HUES48 (cell line): ENCODE results near the gene NOP53.
"Not testable (repeated sequence)": the region's sequence is repeated elsewhere in the genome, so short reads cannot be mapped to it uniquely, and the experiment has no call there.

Experiments used
- H3K27ac ChIP-seq: one replicate; pipeline ENCODE4 v1.7.0; 2013; ENCODE audit warnings: low read depth, low read length, inconsistent platforms
- H3K27me3 ChIP-seq: 2 replicates; pipeline ENCODE4 v1.6.1; 2013; ENCODE audit warnings: mild to moderate bottlenecking, low read length; ENCODE audit not compliant: control insufficient read depth, insufficient read depth
- H3K36me3 ChIP-seq: 2 replicates; pipeline ENCODE4 v1.6.1; 2013; ENCODE audit warnings: low read length; ENCODE audit not compliant: control insufficient read depth, insufficient read depth
- H3K4me1 ChIP-seq: 2 replicates; pipeline ENCODE4 v1.6.1; 2013; ENCODE audit warnings: mild to moderate bottlenecking, low read length; ENCODE audit not compliant: control insufficient read depth, insufficient read depth
- H3K4me3 ChIP-seq: 2 replicates; pipeline ENCODE4 v1.5.1; 2013; ENCODE audit warnings: mild to moderate bottlenecking, low read depth, low read length
- H3K9ac ChIP-seq: 2 replicates; pipeline ENCODE4 v1.6.1; 2013; ENCODE audit warnings: mild to moderate bottlenecking, low read depth, low read length, moderate library complexity
- H3K9me3 ChIP-seq: 2 replicates; pipeline ENCODE4 v1.6.1; 2013; ENCODE audit warnings: low read length; ENCODE audit not compliant: control insufficient read depth, insufficient read depth

Gene NOP53

DNA sequence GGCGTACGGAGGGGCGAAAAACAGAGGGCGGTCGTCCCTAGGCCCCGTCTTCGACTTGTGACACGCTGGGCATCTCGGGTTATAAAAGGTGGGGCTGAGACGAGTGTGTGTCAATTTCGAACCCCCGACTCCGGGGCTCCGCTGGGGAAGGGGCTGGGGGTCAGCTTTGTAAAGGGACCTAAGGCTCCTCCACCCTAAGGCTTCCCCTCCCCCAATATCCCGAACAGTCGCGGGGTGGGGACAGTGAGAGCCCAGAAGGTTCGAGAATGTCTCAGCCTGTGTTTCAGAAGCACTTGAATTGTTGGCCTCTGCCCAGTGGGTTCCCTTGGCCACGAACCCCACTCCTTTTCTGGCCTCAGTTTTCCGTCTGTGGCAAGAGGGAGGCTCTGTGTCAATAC, 33.6 kb downstream of the NOP53 start:
- Histone ChIP-seq H3K9ac (peak overlapping the region; percentile 97), H3K4me1 (peaks cover 12% of the 10 kb centered on the region), H3K4me3 (peak overlapping the region; percentile 82), H3K36me3 (peaks cover 35% of the 10 kb centered on the region), H3K27ac (peak overlapping the region; percentile 99), H3K27me3 (no peaks in the 10 kb centered on the region), H3K9me3 (no peaks in the 10 kb centered on the region)

GRCh38 chr19:47779524-47780214, 34.3 kb downstream of the NOP53 start:
- Histone ChIP-seq H3K36me3 (peaks cover 42% of the 10 kb centered on the region), H3K9ac (peak overlapping the region; percentile 97), H3K27me3 (no peaks in the 10 kb centered on the region), H3K9me3 (no peaks in the 10 kb centered on the region), H3K27ac (peak overlapping the region; percentile 99), H3K4me1 (peaks cover 12% of the 10 kb centered on the region), H3K4me3 (peak overlapping the region; percentile 82)

- H3K4me3 ChIP-seq = peak overlapping the region; percentile 82
- no peak overlapping the region for H3K9ac ChIP-seq
- no peak overlapping the region for H3K27ac ChIP-seq
Measured at GRCh38 chr19:47780215-47780551, 34.8 kb downstream of the NOP53 start.

DNA sequence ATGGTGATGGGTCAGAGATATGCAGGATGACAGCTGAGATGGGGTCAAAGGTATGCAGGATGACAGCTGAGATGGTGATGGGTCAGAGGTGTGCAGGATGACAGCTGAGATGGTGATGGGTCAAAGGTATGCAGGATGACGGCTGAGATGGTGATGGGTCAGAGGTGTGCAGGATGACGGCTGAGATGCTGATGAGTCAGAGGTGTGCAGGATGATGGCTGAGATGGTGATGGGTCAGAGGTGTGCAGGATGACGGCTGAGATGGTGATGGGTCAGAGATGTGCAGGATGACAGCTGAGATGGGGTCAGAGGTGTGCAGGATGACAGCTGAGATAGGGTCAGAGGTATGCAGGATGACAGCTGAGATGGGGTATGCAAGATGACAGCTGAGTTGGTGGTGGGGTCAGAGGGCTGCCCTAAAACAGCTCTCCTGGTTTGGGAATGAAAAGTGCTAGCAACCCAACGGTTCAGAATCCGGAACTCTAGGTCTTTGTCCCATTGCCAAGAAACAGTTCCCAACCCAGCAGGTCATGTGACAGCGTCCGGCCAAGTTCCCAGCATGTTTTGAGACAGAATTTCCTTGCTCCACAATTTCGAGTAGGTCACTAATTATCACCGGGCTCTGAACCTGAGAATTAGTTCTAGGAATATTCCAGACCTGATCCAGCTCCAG, 36.4 kb downstream of the NOP53 start:
- no peaks in the 10 kb centered on the region for H3K9me3 ChIP-seq
- no peaks in the 10 kb centered on the region for H3K27me3 ChIP-seq
- no peak overlapping the region for H3K4me3 ChIP-seq
- peaks cover 55% of the 10 kb centered on the region for H3K36me3 ChIP-seq
- H3K27ac ChIP-seq = no peak overlapping the region
- H3K4me1 ChIP-seq = peaks cover 9% of the 10 kb centered on the region
- H3K9ac ChIP-seq = no peak overlapping the region

More at GRCh38 chr19:47780215-47780551, 34.8 kb downstream of the NOP53 start:
- H3K36me3 ChIP-seq = peaks cover 46% of the 10 kb centered on the region
- peaks cover 12% of the 10 kb centered on the region for H3K4me1 ChIP-seq
- H3K9me3 ChIP-seq = no peaks in the 10 kb centered on the region
- H3K27me3 ChIP-seq = no peaks in the 10 kb centered on the region

- Histone ChIP-seq H3K9me3 (no peaks in the 10 kb centered on the region), H3K9ac (no peak overlapping the region), H3K4me1 (no peaks in the 10 kb centered on the region), H3K36me3 (peaks cover 43% of the 10 kb centered on the region), H3K27me3 (no peaks in the 10 kb centered on the region), H3K27ac (no peak overlapping the region), H3K4me3 (no peak overlapping the region)
Measured at GRCh38 chr19:47786566-47786965, 41.2 kb downstream of the NOP53 start.

DNA sequence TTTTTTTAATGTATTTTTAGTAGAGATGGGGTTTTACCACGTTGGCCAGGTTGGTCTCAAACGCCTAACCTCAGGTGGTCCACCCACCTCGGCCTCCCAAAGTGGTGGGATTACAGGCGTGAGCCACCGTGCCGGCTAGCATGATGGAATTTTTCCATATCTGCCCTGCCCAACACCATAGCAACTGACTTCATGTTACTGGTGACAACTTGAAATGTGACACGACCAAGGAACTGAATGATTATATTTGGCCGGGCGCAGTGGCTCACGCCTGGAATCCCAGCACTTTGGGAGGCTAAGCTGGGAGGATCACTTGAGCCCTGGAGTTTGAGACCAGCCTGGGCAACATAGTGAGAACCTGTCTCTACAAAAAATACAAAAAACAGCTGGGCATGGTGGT, 42.0 kb downstream of the NOP53 start:
- H3K9ac ChIP-seq, H3K27me3 ChIP-seq, H3K4me1 ChIP-seq, H3K4me3 ChIP-seq, H3K9me3 ChIP-seq, H3K27ac ChIP-seq: not testable (repeated sequence)
- peaks cover 35% of the 10 kb centered on the region for H3K36me3 ChIP-seq

DNA sequence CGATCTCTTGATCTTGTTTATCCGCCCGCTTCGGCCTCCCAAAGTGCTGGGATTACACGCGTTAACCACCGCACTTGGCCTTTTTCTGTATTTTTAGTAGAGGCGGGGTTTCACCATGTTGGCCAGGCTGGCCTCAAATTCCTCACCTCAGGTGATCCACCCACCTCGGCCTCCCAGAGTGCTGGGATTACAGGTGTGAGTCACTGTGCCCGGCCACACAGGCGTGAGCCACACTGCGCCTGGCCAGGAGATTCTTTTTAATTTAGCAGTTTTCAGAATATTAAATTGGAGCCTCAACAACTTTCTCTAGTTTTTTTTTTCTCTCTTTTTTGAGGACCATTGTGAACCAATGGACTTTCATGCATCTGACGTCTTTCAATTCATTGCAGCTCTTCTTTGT, 44.5 kb downstream of the NOP53 start:
- not testable (repeated sequence) for H3K9ac ChIP-seq, H3K4me1 ChIP-seq, H3K4me3 ChIP-seq, H3K9me3 ChIP-seq, H3K27me3 ChIP-seq
- Histone ChIP-seq H3K36me3 (peaks cover 12% of the 10 kb centered on the region), H3K27ac (peak overlapping the region; percentile 78)

- Histone ChIP-seq H3K27ac (peak overlapping the region; percentile 78), H3K27me3 (no peaks in the 10 kb centered on the region), H3K4me1 (no peaks in the 10 kb centered on the region), H3K9ac (no peak overlapping the region), H3K36me3 (peaks cover 7% of the 10 kb centered on the region), H3K9me3 (no peaks in the 10 kb centered on the region), H3K4me3 (no peak overlapping the region)
Measured at GRCh38 chr19:47790398-47790814, 45.1 kb downstream of the NOP53 start.

GRCh38 chr19:47792616-47793015, 47.3 kb downstream of the NOP53 start:
- Histone ChIP-seq H3K4me1 (no peaks in the 10 kb centered on the region), H3K27ac (no peak overlapping the region), H3K9ac (no peak overlapping the region), H3K27me3 (no peaks in the 10 kb centered on the region), H3K9me3 (no peaks in the 10 kb centered on the region), H3K36me3 (no peaks in the 10 kb centered on the region), H3K4me3 (no peak overlapping the region)

- Histone ChIP-seq H3K4me1 (no peaks in the 10 kb centered on the region), H3K27me3 (no peaks in the 10 kb centered on the region), H3K4me3 (no peak overlapping the region), H3K9me3 (no peaks in the 10 kb centered on the region), H3K27ac (no peak overlapping the region), H3K36me3 (no peaks in the 10 kb centered on the region), H3K9ac (no peak overlapping the region)
Measured at GRCh38 chr19:47794526-47794925, 49.2 kb downstream of the NOP53 start.

DNA sequence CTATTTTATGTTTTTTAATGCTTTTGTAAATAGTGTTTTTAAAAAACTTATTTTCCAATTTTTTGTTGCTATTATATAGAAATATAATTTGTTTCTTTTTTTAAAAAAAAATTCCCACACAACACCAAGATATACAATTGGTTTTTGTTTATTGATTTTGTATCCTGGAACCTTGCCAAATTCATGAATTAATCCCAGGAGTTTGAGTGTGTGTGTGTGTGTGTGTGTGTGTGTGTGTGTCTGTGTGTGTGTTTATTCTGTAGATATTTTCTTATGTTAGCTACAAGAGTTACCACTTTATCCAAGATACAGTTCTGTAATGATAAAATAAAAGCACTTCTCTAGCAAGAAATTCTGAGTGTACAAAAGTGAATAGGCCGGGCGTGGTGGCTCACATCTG, 51.4 kb downstream of the NOP53 start:
- H3K9ac ChIP-seq = no peak overlapping the region
- H3K4me1 ChIP-seq = no peaks in the 10 kb centered on the region
- H3K4me3 ChIP-seq = no peak overlapping the region
- no peaks in the 10 kb centered on the region for H3K27me3 ChIP-seq
- peaks cover 4% of the 10 kb centered on the region; the same call in 1 of the 2 replicates for H3K9me3 ChIP-seq
- H3K36me3 ChIP-seq = no peaks in the 10 kb centered on the region
- no peak overlapping the region for H3K27ac ChIP-seq
